HEK293 (cell line): Measurements from ENCODE around the gene ACSM5.
"Not testable (repeated sequence)": the region's sequence is repeated elsewhere in the genome, so short reads cannot be mapped to it uniquely, and the experiment has no call there.

ENCODE experiments used
- CTCF ChIA-PET: fragments of 350-600 bp; formaldehyde crosslinking; extraction: SDS; loops from one replicate; lab custom pipeline; 2021; ENCODE audit warnings: antibody characterized with exemption; lab: Yijun Ruan, JAX
- POLR2A ChIA-PET: fragments of 300-600 bp; formaldehyde crosslinking; extraction: SDS; loops from one replicate; lab custom pipeline; 2020; ENCODE audit warnings: antibody characterized with exemption, inconsistent platforms; lab: Yijun Ruan, JAX
- H3K27ac ChIP-seq: fragments of 200-500 bp; sonication (Bioruptor generic); 2 replicates; pipeline ENCODE4 v1.5.1; 2014; ENCODE audit warnings: low read depth, low read length, control low read depth, inconsistent platforms; ENCODE audit errors: extremely low read depth
- H3K36me3 ChIP-seq, 2 experiments: fragments of 200-500 bp in 1 of 2; sonication (Bioruptor generic) in 1 of 2; 1 replicate in 1 of 2; 2 replicates in 1 of 2; pipeline ENCODE4 v1.5.1; 2014 to 2017; ENCODE audit warnings: inconsistent platforms in 2 of 2, low read length in 2 of 2; ENCODE audit not compliant: control insufficient read depth in 2 of 2, insufficient read depth in 1 of 2
- H3K4me1 ChIP-seq: fragments of 200-500 bp; sonication (Bioruptor generic); 2 replicates; pipeline ENCODE4 v1.5.1; 2014; ENCODE audit warnings: mild to moderate bottlenecking, low read length, inconsistent platforms; ENCODE audit not compliant: control insufficient read depth, insufficient read depth
- H3K4me3 ChIP-seq: 2 replicates; pipeline ENCODE4 v1.5.1; 2011; ENCODE audit warnings: low read depth, mild to moderate bottlenecking, control low read depth, low read length, moderate library complexity
- H3K9me3 ChIP-seq: fragments of 200-500 bp; sonication (Bioruptor generic); 2 replicates; pipeline ENCODE4 v1.5.1; 2014; ENCODE audit warnings: low read depth, low read length, inconsistent platforms; ENCODE audit not compliant: control insufficient read depth, insufficient read depth
- GLI4 ChIP-seq: fragments of 450-650 bp; formaldehyde crosslinking; IDR thresholded peaks from 2 replicates; pipeline ENCODE4 v1.5.1; 2016; ENCODE audit warnings: missing biosample characterization, missing genetic modification characterization
- PRDM10 ChIP-seq: fragments of 450-650 bp; formaldehyde crosslinking; IDR thresholded peaks from 2 replicates; pipeline ENCODE4 v1.5.1; 2016; ENCODE audit warnings: missing biosample characterization, missing genetic modification characterization
- ZNF121 ChIP-seq: fragments of 450-650 bp; formaldehyde crosslinking; IDR thresholded peaks from 2 replicates; pipeline ENCODE4 v1.5.1; 2016; ENCODE audit warnings: missing biosample characterization, missing genetic modification characterization
- ZNF610 ChIP-seq: fragments of 450-650 bp; formaldehyde crosslinking; IDR thresholded peaks from 2 replicates; pipeline ENCODE4 v1.5.1; 2016; ENCODE audit warnings: missing biosample characterization, missing genetic modification characterization, borderline replicate concordance

Gene ACSM5

GRCh38 chr16:20441191-20441590 is 31.9 kb downstream of the ACSM5 start:
- Histone ChIP-seq H3K4me1 (no peaks in the 10 kb centered on the region; the same call in 1 of the 2 replicates), H3K36me3 (no peaks in the 10 kb centered on the region), H3K4me3 (no peak overlapping the region), H3K27ac (no peak overlapping the region), H3K9me3 (no peaks in the 10 kb centered on the region)
- no peak for TF ChIP-seq GLI4 (tag by site-specific recombination)
- no peak for TF ChIP-seq PRDM10 (tag by site-specific recombination)
- no peak for TF ChIP-seq ZNF610 (tag by site-specific recombination)
- TF ChIP-seq ZNF121 (tag by site-specific recombination): no peak
- CTCF ChIA-PET: no interaction called here
- POLR2A ChIA-PET: no interaction called here

DNA sequence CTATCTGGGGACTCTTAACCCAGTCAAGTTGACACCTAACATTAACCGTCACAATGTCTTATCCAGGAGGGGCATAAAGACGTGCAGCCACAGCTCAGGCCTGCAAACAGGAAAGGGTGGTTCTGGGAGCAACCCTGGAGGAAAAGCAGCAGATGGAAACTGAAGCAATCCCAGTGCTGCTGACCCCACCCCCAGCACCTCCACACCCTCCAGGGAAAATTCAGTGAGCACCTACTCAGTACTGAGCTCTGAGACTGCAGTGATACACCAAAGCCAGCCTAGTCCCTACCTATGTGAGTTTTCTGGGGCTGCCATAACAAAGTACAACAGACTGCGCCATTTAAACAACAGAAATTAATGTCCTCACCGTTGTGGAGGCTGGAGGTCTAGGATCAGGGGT is 32.5 kb downstream of the ACSM5 start:
- H3K4me3 ChIP-seq, POLR2A ChIA-PET, H3K27ac ChIP-seq: not testable (repeated sequence)

DNA sequence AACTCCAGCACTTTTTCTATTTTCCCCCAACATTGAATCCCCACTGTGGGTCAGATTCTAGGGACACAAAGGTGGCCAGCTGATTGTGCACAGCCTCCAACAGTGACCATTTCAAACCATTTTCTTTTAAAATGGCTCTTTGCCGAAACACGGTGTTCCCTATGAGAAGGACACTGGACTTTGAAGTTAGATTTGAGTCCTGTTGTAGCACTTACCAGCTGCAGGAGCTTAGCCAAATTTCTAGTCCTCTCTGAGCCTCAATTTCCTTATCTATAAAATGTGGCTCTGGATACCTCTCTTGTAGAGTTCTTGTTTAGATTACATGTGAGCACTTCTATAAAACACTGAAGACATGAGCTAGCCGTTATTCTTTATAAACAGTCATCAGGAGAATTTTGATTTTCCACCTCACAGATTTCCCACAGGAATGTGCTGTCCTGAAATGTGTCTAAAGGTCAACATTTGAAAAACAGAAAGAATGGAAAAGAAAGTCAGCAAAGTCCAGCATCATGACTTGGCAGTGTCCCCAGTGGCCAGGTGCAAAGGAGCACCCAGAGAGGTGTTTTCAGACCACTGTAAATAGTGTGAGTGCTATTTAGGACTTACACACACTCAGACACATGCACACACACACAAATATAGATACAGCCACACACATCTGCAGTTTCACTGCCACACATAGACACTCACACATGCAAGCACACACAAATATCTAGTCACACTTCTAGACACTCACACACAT is 37.5 kb downstream of the ACSM5 start:
- H3K4me1 ChIP-seq, H3K27ac ChIP-seq, H3K9me3 ChIP-seq, CTCF ChIA-PET, H3K4me3 ChIP-seq, H3K36me3 ChIP-seq, POLR2A ChIA-PET: not testable (repeated sequence)

More for the DNA sequence above, 32.5 kb downstream of the ACSM5 start:
- H3K36me3 ChIP-seq, H3K4me1 ChIP-seq, CTCF ChIA-PET, H3K9me3 ChIP-seq: not testable (repeated sequence)

DNA sequence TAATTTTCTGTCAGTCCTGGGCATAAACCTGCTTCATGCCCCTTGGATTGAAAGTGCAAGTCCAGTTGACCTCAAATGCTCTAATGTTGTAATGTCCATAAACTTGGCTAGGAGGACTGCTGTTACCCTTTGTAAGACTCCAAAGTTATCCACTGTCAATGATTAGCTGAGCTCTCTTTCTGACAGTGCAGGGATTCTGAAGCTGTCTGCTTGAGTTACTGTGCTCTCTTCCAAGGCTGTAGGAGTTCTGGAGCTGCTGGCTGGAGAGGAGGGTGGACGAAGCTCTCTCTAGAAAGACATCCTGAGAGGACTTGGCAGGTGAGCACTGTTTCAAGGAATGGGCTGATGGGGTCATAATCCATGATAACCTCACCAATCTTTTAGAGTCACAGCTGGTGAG is 42.0 kb downstream of the ACSM5 start, which contains the start of gene ACSM2A:
Gene ACSM2A, plus strand, starts transcription at position 158 of the 400 bp plus-strand sequence. CDS start 8,594 bp downstream, outside the sequence.
- H3K4me1 ChIP-seq, H3K4me3 ChIP-seq, H3K9me3 ChIP-seq, H3K27ac ChIP-seq, H3K36me3 ChIP-seq, POLR2A ChIA-PET, CTCF ChIA-PET: not testable (repeated sequence)

DNA sequence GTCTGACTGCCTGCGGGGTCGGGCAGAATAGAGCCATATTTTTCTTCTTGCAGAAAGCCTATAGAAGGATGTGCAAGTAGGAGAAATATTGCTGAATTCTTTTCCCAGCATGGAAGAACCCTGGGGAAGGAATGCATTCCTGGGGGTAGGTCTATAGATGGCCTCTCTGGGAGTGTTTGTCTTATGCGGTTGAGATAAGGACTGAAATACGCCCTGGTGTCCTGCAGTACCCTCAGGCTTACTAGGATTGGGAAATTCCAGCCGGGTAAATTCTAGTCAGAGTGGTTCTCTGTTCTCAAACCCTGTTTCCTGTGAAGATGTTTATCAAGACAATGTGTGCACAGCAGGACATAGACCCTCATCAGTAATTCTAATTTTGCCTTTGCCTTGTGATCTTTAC is 44.3 kb downstream of the ACSM5 start:
- H3K4me1 ChIP-seq, POLR2A ChIA-PET, H3K9me3 ChIP-seq, H3K27ac ChIP-seq, H3K36me3 ChIP-seq, H3K4me3 ChIP-seq, CTCF ChIA-PET: not testable (repeated sequence)

DNA sequence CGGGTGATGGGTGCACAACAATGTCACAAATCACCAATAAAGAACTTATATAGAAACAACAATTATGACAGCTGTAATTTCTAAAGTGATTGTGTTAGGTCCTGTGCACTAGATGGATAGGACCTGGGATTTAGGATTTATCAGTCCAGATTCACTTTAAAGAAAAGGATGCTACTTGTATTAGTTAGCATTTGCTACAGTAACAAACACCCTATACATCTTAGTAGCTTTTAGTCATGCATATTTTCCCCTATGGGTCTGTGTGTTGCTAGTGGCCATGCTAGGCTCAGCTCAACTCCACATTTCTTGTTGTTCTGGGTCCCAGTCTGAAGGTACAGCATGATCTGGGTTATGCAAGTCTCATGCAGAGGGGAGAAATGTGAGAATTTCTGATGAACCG is 49.9 kb downstream of the ACSM5 start:
- H3K9me3 ChIP-seq, H3K27ac ChIP-seq, H3K4me1 ChIP-seq, H3K36me3 ChIP-seq, H3K4me3 ChIP-seq, POLR2A ChIA-PET, CTCF ChIA-PET: not testable (repeated sequence)

DNA sequence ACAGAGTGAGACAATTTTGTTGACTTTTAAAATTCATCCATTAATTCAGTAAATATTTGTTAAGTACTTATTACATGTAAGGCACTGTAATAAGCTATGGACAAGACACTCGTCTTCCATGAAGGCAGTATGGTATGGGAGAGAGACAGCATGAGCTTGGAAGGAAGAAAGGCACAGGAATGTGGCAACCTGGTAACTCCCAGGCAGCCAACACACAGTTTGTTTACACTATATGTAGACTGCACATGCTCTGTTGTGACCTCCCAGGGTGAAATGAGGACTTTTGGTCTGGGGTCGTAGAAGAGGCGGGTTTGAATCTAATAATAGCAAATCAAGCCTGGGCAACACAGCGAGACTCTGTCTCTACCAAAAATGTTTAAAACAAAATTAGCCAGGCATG is 51.0 kb downstream of the ACSM5 start:
- H3K36me3 ChIP-seq, H3K4me3 ChIP-seq, H3K4me1 ChIP-seq, CTCF ChIA-PET, H3K9me3 ChIP-seq, H3K27ac ChIP-seq, POLR2A ChIA-PET: not testable (repeated sequence)
